Glomerular visceral epithelial cell (primary cell): ENCODE results near the gene EFHD2.
A peak's percentile ranks its signal among the peaks of the same experiment; 100 is the strongest.
"Not testable (repeated sequence)": the region's sequence is repeated elsewhere in the genome, so short reads cannot be mapped to it uniquely, and the experiment has no call there.

ENCODE experiments used
- DNase-seq: peaks from one replicate; pipeline ENCODE4 v3.0.0-alpha.2; 2016; ENCODE audit errors: extremely low spot score

Gene EFHD2

GRCh38 chr1:15452866-15453571, 43.3 kb downstream of the EFHD2 start:
- no peak for DNase-seq

- no peak for DNase-seq
Observed at GRCh38 chr1:15453734-15454133, 44.0 kb downstream of the EFHD2 start.

- peak; percentile 16 for DNase-seq
Observed at GRCh38 chr1:15454256-15454655, 44.6 kb downstream of the EFHD2 start.

GRCh38 chr1:15455522-15455921, 45.8 kb downstream of the EFHD2 start:
- DNase-seq, result no peak

- DNase-seq, result no peak
Observed at GRCh38 chr1:15456313-15456954, 46.7 kb downstream of the EFHD2 start, which contains the start of gene CELA2A. CELA2A (plus strand) TSS chr1:15456732; CDS start chr1:15456754, 22 bp downstream.

GRCh38 chr1:15457585-15457984, 47.9 kb downstream of the EFHD2 start:
- no peak for DNase-seq

- not testable (repeated sequence) for DNase-seq
Observed at GRCh38 chr1:15458388-15458787, 48.7 kb downstream of the EFHD2 start.

GRCh38 chr1:15459771-15460707, 50.4 kb downstream of the EFHD2 start:
- no peak for DNase-seq

- DNase-seq, result no peak
Observed at GRCh38 chr1:15460708-15461095, 51.0 kb downstream of the EFHD2 start.

GRCh38 chr1:15463064-15463800, 53.5 kb downstream of the EFHD2 start:
- DNase-seq, result not testable (repeated sequence)

- not testable (repeated sequence) for DNase-seq
Observed at GRCh38 chr1:15463926-15464322, 54.2 kb downstream of the EFHD2 start.

GRCh38 chr1:15465674-15466073, 56.0 kb downstream of the EFHD2 start:
- no peak for DNase-seq

- DNase-seq, result not testable (repeated sequence)
Observed at GRCh38 chr1:15466955-15467625, 57.4 kb downstream of the EFHD2 start.

GRCh38 chr1:15468145-15468544, 58.5 kb downstream of the EFHD2 start:
- DNase-seq, result no peak

GRCh38 chr1:15469361-15469760, 59.7 kb downstream of the EFHD2 start:
- DNase-seq, result no peak

GRCh38 chr1:15469821-15470448, 60.2 kb downstream of the EFHD2 start:
- DNase-seq, result not testable (repeated sequence)

- not testable (repeated sequence) for DNase-seq
Observed at GRCh38 chr1:15471067-15471466, 61.4 kb downstream of the EFHD2 start.

- DNase-seq, result not testable (repeated sequence)
Observed at GRCh38 chr1:15471723-15472122, 62.0 kb downstream of the EFHD2 start.

GRCh38 chr1:15472587-15472986, 62.9 kb downstream of the EFHD2 start:
- no peak for DNase-seq

GRCh38 chr1:15475752-15476314, 66.1 kb downstream of the EFHD2 start, which contains the start of gene CELA2B:
CELA2B (plus strand) TSS chr1:15476104; CDS start chr1:15476126, 22 bp downstream.
- no peak for DNase-seq
